KMS-11 (cell line): ENCODE measurements around the gene TMEM138.

ENCODE experiments used
- H2AFZ ChIP-seq: fragments of 200-600 bp; sonication (generic); 2 replicates; pipeline ENCODE4 v1.6.1; 2016; ENCODE audit warnings: antibody characterized with exemption, mixed run types, low read depth
- H3K27ac ChIP-seq: fragments of 200-600 bp; sonication (generic); 2 replicates; pipeline ENCODE4 v1.6.1; 2016; ENCODE audit warnings: mild to moderate bottlenecking, mixed run types
- H3K27me3 ChIP-seq: fragments of 200-600 bp; sonication (generic); 2 replicates; pipeline ENCODE4 v1.6.1; 2017; ENCODE audit warnings: mild to moderate bottlenecking, low read depth, mixed run types, moderate library complexity; ENCODE audit not compliant: insufficient read depth
- H3K36me3 ChIP-seq: fragments of 200-600 bp; sonication (generic); 2 replicates; pipeline ENCODE4 v1.6.1; 2017; ENCODE audit warnings: mild to moderate bottlenecking, mixed run types; ENCODE audit not compliant: insufficient read depth
- H3K4me1 ChIP-seq: fragments of 200-600 bp; sonication (generic); 2 replicates; pipeline ENCODE4 v1.6.1; 2016; ENCODE audit warnings: mild to moderate bottlenecking, low read depth, mixed run types; ENCODE audit not compliant: poor library complexity, severe bottlenecking
- H3K4me2 ChIP-seq: fragments of 200-600 bp; sonication (generic); 2 replicates; pipeline ENCODE4 v1.7.0; 2016; ENCODE audit warnings: mild to moderate bottlenecking, mixed run types
- H3K4me3 ChIP-seq: fragments of 200-600 bp; sonication (generic); IDR thresholded peaks from 2 replicates; pipeline ENCODE4 v1.6.1; 2017; ENCODE audit warnings: low read depth, low read length, mixed read lengths; ENCODE audit not compliant: insufficient read depth
- H3K79me2 ChIP-seq: fragments of 200-600 bp; sonication (generic); 2 replicates; pipeline ENCODE4 v1.6.1; 2016; ENCODE audit warnings: low read depth, mixed run types; ENCODE audit not compliant: insufficient read depth
- H3K9ac ChIP-seq: fragments of 200-600 bp; sonication (generic); 2 replicates; pipeline ENCODE4 v1.6.1; 2016; ENCODE audit warnings: mild to moderate bottlenecking, mixed run types
- H4K20me1 ChIP-seq: fragments of 200-600 bp; sonication (generic); 2 replicates; pipeline ENCODE4 v1.6.1; 2016; ENCODE audit warnings: mild to moderate bottlenecking, mixed run types; ENCODE audit not compliant: insufficient read depth
- TF ChIP-seq, protein P1 (sequence below): fragments of 200-600 bp; sonication (generic); conservative IDR thresholded peaks from 2 replicates; pipeline ENCODE4 v1.6.1; 2017; ENCODE audit warnings: low read depth, mild to moderate bottlenecking, antibody characterized with exemption, low read length, moderate library complexity, mixed read lengths

The TMEM138 gene

GRCh38 chr11:61359516-61359915 is 2.7 kb upstream of the TMEM138 start:
- H3K4me3 ChIP-seq, result no peak overlapping the region

GRCh38 chr11:61361237-61361740 is 885 bp upstream of the TMEM138 start:
- Histone ChIP-seq H3K4me1 (peaks cover 52% of the 10 kb centered on the region), H3K4me2 (peak overlapping the region; percentile 85), H2AFZ (peak overlapping the region; percentile 64), H4K20me1 (no peaks in the 10 kb centered on the region), H3K27me3 (no peaks in the 10 kb centered on the region), H3K9ac (peak overlapping the region; percentile 96), H3K36me3 (peaks cover 12% of the 10 kb centered on the region; the same call in 1 of the 2 replicates), H3K4me3 (peak overlapping the region; percentile 11), H3K79me2 (peaks cover 50% of the 10 kb centered on the region), H3K27ac (peak overlapping the region; percentile 94)
- TF ChIP-seq, protein P1, sequence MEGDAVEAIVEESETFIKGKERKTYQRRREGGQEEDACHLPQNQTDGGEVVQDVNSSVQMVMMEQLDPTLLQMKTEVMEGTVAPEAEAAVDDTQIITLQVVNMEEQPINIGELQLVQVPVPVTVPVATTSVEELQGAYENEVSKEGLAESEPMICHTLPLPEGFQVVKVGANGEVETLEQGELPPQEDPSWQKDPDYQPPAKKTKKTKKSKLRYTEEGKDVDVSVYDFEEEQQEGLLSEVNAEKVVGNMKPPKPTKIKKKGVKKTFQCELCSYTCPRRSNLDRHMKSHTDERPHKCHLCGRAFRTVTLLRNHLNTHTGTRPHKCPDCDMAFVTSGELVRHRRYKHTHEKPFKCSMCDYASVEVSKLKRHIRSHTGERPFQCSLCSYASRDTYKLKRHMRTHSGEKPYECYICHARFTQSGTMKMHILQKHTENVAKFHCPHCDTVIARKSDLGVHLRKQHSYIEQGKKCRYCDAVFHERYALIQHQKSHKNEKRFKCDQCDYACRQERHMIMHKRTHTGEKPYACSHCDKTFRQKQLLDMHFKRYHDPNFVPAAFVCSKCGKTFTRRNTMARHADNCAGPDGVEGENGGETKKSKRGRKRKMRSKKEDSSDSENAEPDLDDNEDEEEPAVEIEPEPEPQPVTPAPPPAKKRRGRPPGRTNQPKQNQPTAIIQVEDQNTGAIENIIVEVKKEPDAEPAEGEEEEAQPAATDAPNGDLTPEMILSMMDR, result no peak

More at GRCh38 chr11:61359516-61359915, 2.7 kb upstream of the TMEM138 start:
- Histone ChIP-seq H3K4me2 (peak overlapping the region; percentile 85; the same call in 1 of the 2 replicates), H3K9ac (no peak overlapping the region), H2AFZ (no peak overlapping the region), H3K4me1 (peaks cover 36% of the 10 kb centered on the region), H4K20me1 (no peaks in the 10 kb centered on the region), H3K36me3 (peaks cover 2% of the 10 kb centered on the region; the same call in 1 of the 2 replicates), H3K27ac (no peak overlapping the region), H3K79me2 (peaks cover 46% of the 10 kb centered on the region), H3K27me3 (no peaks in the 10 kb centered on the region)
- TF ChIP-seq, protein P1, result no peak

DNA sequence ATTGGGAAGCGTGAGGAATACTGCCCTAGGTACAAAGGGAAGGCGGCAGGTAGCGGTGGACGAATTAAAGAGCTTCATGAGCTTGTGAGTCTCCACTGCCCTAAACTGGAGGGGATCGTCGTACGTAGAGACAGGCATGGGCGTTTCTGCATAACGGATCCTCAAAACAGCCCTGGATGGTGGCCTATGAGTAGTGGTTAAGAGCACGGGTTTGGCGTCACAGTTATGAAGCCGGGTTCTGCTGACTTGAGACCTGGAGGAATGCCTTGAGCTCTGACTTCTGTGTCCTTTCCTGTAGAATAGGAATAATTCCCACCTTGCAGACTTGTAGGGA is 335 bp downstream of the TMEM138 start:
- H3K4me2 ChIP-seq, result peak overlapping the region; percentile 69
- peak overlapping the region; percentile 96 for H3K9ac ChIP-seq
- H3K36me3 ChIP-seq, result peaks cover 15% of the 10 kb centered on the region; the same call in 1 of the 2 replicates
- no peaks in the 10 kb centered on the region for H4K20me1 ChIP-seq
- peaks cover 50% of the 10 kb centered on the region for H3K79me2 ChIP-seq
- peak overlapping the region; percentile 94 for H3K27ac ChIP-seq
- peak overlapping the region; percentile 11 for H3K4me3 ChIP-seq
- peaks cover 60% of the 10 kb centered on the region for H3K4me1 ChIP-seq
- peak overlapping the region; percentile 64 for H2AFZ ChIP-seq
- no peaks in the 10 kb centered on the region for H3K27me3 ChIP-seq
- TF ChIP-seq, protein P1, result no peak

- Histone ChIP-seq H2AFZ (no peak overlapping the region), H3K4me2 (no peak overlapping the region), H4K20me1 (no peaks in the 10 kb centered on the region), H3K27me3 (no peaks in the 10 kb centered on the region), H3K27ac (peak overlapping the region; percentile 13; the same call in 1 of the 2 replicates), H3K9ac (no peak overlapping the region), H3K36me3 (peaks cover 21% of the 10 kb centered on the region; the same call in 1 of the 2 replicates), H3K4me1 (peaks cover 74% of the 10 kb centered on the region), H3K79me2 (peaks cover 50% of the 10 kb centered on the region), H3K4me3 (no peak overlapping the region)
- TF ChIP-seq, protein P1, result no peak
These were observed 2.0 kb downstream of the TMEM138 start for GRCh38 chr11:61364012-61364675.
